VCaP (cell line): Measurements from ENCODE around the gene MIPEP.

Experiments used
- H3K27ac ChIP-seq: fragments of 450-650 bp; 2 replicates; pipeline ENCODE4 v1.5.1; 2017
- CTCF ChIP-seq: fragments of 450-650 bp; conservative IDR thresholded peaks from 2 replicates; pipeline ENCODE4 v1.5.1; 2017; ENCODE audit warnings: mild to moderate bottlenecking, moderate library complexity

Gene MIPEP

GRCh38 chr13:23888658-23889614 is at the start of gene MIPEP:
Gene MIPEP, minus strand, starts transcription at chr13:23889400. Its CDS starts 80 bp downstream, at chr13:23889320.
- peak; percentile 89 for TF ChIP-seq CTCF
- peak within 1 kb of the TSS; percentile 61 for H3K27ac ChIP-seq

GRCh38 chr13:23934520-23934919 is 45.3 kb upstream of the MIPEP start:
- H3K27ac ChIP-seq, result no peak overlapping the region
- TF ChIP-seq CTCF, result no peak

GRCh38 chr13:23928985-23929384 is 39.8 kb upstream of the MIPEP start:
- TF ChIP-seq CTCF, result no peak
- H3K27ac ChIP-seq, result no peak overlapping the region

GRCh38 chr13:23923031-23923430 is 33.8 kb upstream of the MIPEP start:
- no peak for TF ChIP-seq CTCF
- H3K27ac ChIP-seq, result no peak overlapping the region

- H3K27ac ChIP-seq, result no peak overlapping the region
- TF ChIP-seq CTCF, result no peak
Measured at GRCh38 chr13:23922005-23922932, 33.1 kb upstream of the MIPEP start.

GRCh38 chr13:23921451-23921888 is 32.3 kb upstream of the MIPEP start:
- TF ChIP-seq CTCF, result peak; percentile 69
- H3K27ac ChIP-seq, result no peak overlapping the region

- no peak overlapping the region for H3K27ac ChIP-seq
- no peak for TF ChIP-seq CTCF
Measured at GRCh38 chr13:23919006-23919405, 29.8 kb upstream of the MIPEP start.
